Measurements from ENCODE around the gene OR6V1.
"Not testable (repeated sequence)": the region's sequence is repeated elsewhere in the genome, so short reads cannot be mapped to it uniquely, and the experiment has no call there.

DNA sequence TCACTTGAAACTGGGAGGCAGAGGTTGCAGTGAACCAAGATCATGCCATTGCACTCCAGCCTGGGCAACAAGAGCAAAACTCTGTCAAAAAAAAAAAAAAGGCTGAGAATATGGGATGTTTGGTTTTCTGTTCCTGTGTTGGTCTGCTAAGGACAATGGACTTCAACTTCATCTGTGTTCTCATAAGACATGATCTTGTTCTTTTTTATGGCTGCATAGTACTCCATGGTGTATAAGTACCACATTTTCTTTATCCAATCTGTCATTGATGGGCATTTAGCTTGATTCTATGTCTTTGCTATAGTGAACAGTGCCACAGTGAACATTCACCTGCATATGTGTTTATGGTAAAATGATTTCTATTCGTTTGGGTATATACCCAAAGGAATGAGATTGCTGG lies 47.4 kb downstream of the OR6V1 start:
- TF ChIP-seq, protein P1, sequence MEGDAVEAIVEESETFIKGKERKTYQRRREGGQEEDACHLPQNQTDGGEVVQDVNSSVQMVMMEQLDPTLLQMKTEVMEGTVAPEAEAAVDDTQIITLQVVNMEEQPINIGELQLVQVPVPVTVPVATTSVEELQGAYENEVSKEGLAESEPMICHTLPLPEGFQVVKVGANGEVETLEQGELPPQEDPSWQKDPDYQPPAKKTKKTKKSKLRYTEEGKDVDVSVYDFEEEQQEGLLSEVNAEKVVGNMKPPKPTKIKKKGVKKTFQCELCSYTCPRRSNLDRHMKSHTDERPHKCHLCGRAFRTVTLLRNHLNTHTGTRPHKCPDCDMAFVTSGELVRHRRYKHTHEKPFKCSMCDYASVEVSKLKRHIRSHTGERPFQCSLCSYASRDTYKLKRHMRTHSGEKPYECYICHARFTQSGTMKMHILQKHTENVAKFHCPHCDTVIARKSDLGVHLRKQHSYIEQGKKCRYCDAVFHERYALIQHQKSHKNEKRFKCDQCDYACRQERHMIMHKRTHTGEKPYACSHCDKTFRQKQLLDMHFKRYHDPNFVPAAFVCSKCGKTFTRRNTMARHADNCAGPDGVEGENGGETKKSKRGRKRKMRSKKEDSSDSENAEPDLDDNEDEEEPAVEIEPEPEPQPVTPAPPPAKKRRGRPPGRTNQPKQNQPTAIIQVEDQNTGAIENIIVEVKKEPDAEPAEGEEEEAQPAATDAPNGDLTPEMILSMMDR (optimal IDR thresholded peaks at IDR 0.05 in 1 of 3, IDR thresholded peaks at IDR 0.05 in 1 of 3, conservative IDR thresholded peaks at IDR 0.05 in 1 of 3; ENCODE audit: extremely low read depth in 1 of 3, insufficient read depth in 2 of 3, low read length in 3 of 3), result not testable (repeated sequence)
- not testable (repeated sequence) for TF ChIP-seq EZH2 (IDR thresholded peaks at IDR 0.05; ENCODE audit: low read length)

Data from keratinocyte (primary cell).